Vein endothelial cell (primary cell): Measurements from ENCODE around the gene ADGRF4. TPM values are rescaled to one million over a fixed set of nuclear protein-coding genes. Genes with fewer than 3 reads are reported as not detected.

ENCODE experiments used
- total RNA-seq: library from RNA; depleted of rRNA; stranded (reverse); fragments of >200 nt; gene quantifications from 2 replicates; pipeline ENCODE4 v1.2.3, GENCODE V29; 2012

Gene ADGRF4
- total RNA-seq = not detected in 2 replicates

GRCh38 chr6:47698342-47698787 lies at the start of gene ADGRF4:
Gene ADGRF4, plus strand, starts transcription at chr6:47698580. Its CDS starts 8,666 bp downstream, at chr6:47707246.

Other genes with a start within 250 kb of the ADGRF4 start
- 36.6 and 54.5 TPM in 2 replicates for gene CD2AP, start 220.8 kb upstream of the ADGRF4 start, total RNA-seq
- not detected in 2 replicates for gene OPN5, start 83.5 kb downstream of the ADGRF4 start, total RNA-seq